T1000 (cell line): ENCODE data around the gene CLEC5A.
"Not testable (repeated sequence)": the region's sequence is repeated elsewhere in the genome, so short reads cannot be mapped to it uniquely, and the experiment has no call there.

Experiments
- DNase-seq: peaks from one replicate; lab custom pipeline; 2025; ENCODE audit warnings: mixed read lengths; lab: John Stamatoyannopoulos, UW

The CLEC5A gene

DNA sequence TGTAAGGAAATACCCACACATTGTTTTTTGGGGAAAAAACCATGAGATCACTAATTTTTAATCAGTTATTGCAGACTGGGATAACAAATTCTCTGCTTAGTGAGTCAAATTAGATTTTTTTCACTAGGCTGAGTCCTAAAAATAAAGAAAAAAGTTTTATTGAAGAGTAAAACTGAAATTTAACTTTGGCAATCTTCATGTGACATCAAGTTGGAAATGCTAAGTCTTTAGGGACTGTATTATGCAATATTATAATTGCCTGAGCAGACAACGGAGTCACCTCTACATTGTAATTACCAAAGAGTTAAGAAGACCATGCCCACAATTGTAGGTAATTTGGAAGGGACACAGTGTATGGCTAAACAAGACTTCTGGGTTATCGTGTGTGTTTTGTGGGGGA, 2.2 kb upstream of the CLEC5A start:
- DNase-seq: no peak

DNA sequence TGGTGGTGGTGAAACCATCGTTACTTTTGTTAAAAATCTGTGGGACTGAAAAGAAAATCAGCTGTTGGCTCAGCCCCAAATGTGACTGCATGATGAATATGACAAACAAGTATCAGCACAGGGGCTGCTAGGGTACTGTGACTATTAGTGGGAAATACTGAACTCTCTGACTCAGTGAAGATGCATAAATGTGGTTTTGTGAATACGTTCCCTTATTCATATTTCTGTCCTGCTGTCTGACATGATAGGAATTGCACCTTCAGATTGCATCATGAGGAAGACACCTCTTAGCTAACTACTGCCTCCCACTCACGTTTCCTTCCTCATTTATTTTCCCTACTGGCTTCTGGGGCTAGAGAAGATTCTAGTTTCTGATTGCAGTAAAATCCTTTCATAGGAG, 1.4 kb downstream of the CLEC5A start:
- no peak for DNase-seq

DNA sequence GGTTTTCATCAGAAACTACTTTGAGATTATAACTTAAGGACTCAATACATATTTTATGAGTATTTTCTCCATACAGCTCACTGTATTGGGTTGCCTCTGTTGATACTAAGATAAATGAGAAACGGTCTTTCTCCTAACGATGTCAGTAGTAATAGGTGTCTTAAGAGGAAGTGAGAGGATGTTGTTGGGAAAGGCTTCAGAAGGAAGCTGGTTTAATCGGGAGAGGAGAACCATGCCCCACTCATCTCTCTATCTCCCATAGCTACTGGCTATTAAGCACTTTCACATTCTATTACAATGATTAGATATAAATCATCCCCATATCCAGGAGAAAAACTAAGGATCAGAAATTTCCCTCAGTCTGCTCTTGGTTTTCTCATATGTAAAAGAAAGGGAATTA, 2.0 kb downstream of the CLEC5A start:
- no peak for DNase-seq

DNA sequence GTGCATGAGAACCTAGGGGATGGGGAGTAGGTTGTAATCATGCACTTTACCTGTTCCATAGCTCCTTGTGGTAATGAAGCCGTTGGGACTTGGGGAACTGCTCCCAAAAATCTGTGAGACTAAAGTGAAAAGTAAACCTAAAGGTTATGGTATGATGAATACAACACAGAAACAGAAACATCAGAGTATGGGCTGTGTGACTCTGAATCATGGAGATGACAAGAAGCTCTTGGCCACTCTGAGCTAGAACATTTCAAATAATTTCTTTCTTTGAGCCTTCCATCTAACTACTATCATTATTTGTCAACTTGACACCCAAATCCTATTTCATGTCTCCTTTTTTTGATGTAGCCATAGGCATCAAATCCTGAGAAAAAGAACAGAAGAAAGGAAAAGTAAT, 2.9 kb downstream of the CLEC5A start:
- no peak for DNase-seq

DNA sequence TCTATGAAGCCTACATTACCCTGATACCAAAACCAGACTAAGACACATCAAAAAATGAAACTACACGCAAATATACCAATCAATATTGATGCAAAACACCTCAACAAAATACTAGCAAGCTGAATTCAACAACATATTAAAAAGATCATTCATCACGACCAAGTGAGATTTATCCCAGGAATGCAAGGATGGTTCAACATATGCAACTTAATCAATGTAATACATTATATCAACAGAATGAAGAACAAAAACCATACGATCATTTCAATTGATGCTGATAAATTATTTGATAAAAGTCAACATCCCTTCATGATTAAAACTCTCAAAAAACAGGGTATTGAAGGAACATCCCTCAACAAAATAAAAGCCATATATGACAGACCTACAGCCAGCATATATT, 5.7 kb downstream of the CLEC5A start:
- no peak for DNase-seq

DNA sequence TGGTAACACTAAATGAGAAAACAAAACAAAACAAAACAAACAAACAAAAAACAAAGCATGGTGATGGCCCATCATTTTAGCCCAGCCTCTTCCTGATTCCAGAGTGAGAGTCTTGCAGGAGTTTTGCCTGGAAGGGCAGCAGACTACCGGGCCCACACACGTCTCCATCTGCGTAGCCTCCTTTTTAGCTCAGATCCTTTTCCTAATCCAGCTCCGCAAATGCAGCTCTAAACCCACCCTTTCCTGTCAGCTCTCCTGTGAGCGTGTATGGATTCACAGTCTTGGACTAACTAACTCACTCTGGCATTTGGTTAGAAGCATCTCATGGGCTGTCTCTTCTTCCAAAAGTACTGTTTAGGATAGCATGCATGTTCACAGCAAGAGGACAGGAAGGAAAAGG, 16.6 kb downstream of the CLEC5A start:
- no peak for DNase-seq

DNA sequence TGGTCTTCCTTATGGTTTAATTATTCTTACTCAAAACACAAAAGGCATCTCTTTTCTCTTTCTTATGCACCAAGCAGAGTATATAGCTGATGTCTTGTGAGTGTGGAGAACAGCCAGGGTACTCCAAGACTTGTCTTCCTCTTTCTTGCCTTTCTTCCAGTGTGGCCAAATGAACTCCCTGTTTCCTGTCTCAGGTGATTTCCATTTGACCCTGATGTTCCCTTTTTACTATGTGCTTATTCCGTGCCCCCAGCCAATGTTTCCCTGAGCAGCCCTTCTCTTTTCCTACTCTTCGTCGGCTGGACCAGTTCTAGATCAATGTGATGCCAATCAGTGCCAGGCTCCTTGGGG, 18.0 kb downstream of the CLEC5A start:
- DNase-seq: no peak

DNA sequence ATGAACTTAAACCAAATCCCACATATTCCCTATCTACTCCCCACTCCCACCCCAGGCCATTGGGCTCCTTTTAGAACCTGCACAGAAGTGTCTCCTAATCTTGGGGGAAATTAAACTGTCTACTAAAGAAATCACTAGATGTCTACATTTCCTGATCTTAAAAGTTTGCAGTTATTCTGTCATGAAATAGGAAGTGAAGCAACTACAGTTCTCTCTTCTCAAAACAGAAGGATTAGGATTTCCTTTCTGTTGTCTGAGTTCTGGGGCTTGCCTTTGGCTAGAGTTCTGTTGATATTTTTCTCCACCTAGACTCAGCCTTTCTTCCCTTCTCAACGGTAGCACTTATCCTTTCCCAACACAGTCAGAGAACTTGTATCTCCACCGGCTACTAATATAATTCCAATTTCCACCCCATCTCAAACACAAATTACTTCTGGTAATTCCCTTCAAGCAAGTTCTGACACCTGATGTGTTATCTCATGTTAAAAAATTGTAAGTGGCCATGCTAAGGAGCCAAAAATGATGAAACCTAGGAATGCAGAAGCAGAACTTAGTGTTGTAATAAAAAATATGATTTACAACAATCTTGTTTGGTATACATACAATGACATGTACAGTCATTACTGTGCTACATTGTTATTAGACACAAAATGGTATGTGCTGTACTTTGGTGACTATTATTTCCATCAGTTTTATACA, 18.5 kb downstream of the CLEC5A start:
- DNase-seq: no peak

DNA sequence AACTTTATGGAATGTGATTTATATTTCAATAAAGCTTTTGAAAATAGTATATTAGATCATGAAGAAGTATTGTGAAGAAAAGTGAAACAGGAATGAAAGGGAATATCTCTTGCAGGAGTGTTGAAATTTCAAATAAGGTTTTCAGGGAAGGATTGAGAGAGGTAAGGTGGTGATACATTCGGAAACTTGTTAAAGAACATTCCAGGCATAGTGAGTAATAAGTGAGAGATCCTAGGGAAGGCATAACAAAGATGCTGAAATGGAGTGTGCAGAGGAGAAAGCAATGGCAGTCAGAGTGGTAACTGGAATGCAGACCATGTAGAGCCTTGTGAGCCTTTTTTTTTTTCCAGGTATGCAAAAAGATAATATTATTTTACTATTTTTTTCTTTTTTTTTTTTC, 26.5 kb downstream of the CLEC5A start:
- DNase-seq: no peak

DNA sequence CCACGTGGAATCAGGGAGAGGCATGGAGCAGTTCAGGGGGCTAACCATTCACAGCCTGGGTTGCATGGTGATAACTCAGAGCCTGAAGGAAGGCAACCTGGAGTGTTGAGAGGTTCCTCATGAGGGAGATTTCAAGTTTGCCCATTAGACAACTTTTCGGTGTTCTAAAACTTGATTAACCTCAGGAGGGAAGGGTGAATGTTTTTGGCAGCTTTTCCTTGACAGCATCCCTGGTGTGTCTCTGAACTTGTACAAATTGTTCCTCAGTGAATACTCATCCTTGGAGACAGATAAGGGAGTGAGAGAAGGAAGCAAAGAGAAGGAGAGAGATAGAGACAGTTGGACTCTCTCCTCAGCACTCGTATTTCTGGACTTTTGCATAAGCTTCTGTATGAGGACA, 30.7 kb downstream of the CLEC5A start, which contains the start of gene OR9A4:
Gene OR9A4, plus strand, starts transcription at position 301 of the 400 bp plus-strand sequence. CDS start 2,477 bp downstream, outside the sequence.
- DNase-seq: no peak

DNA sequence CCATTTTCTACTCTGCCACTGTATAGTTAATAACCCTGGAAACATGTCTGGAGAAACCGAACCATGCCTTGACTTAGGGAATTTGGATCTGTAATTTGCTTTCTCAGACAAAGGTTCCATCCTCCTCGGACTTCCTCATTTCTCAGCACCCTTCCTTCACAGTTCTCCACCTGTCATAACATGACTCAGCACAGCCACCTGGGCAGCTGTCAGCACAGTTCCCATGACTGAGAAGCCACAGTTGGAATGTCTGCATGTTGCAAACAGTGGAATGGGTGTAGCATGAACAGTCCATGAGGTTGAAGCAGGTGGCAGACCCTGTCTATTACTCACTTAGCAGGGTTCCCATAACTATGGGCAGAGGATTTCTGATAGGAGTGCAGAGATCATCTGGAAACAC, 31.2 kb downstream of the CLEC5A start:
- DNase-seq: no peak

DNA sequence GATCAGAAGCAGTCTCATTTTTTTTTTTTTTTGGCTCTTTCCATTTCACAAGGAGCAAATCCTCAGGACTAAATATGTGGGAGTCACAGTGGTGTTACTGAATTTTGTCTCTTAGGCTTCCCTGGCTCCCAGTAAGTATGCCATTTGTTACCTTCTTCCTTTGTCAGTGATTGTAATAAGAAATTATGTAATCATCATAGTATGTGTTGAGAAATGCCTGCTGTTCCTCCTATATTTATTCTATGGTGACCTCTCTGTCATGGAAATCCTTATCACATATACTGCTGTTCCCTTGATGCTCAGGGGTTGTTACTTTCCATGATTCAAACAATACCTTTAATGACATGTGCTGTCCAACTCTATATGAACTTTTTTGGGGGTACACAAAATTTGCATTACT, 35.4 kb downstream of the CLEC5A start:
- DNase-seq: no peak

DNA sequence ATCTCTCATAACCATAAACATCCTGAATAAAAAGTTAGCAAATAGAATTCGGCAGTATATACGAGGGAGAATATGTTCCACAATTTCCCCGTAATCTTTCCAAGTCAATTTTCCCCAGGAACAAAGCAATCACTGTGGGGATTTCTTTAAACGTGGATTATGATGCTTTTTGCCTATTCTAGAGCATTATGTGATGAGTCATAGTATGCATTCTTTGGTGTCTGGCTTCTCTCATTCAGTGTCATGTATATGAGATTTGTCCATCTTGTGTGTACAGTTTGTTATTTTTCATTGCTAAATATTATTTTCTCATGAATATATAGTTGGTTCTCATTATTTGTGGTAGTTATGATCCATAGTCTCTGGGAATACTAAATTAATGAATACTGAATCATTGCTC, 40.5 kb downstream of the CLEC5A start:
- DNase-seq: no peak

DNA sequence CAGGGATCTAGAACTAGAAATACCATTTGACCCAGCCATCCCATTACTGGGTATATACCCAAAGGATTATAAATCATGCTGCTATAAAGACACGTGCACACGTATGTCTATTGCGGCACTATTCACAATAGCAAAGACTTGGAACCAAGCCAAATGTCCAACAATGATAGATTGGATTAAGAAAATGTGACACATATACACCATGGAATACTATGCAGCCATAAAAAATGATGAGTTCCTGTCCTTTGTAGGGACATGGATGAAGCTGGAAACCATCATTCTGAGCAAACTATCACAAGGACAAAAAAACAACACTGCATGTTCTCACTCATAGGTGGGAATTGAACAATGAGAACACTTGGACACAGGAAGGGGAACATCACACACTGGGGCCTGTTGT, 47.4 kb downstream of the CLEC5A start:
- not testable (repeated sequence) for DNase-seq

DNA sequence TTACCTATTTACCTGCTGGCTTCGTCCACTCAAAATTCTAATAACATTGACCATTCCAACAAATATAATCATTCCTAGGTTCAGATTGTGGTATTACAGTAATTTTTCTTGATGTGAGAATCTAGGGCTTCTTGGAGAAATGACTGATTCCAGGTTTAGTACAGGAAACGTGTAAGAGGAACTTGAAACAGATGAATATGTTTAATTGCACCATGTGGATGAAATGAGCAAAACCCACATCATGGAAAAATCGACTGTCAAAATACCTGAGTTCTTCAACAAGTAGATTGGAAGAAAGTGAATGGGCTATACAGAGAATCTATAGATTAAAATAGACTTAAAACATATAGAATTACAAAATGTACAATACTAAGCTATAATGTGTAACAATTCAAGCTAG, 55.4 kb downstream of the CLEC5A start:
- no peak for DNase-seq

DNA sequence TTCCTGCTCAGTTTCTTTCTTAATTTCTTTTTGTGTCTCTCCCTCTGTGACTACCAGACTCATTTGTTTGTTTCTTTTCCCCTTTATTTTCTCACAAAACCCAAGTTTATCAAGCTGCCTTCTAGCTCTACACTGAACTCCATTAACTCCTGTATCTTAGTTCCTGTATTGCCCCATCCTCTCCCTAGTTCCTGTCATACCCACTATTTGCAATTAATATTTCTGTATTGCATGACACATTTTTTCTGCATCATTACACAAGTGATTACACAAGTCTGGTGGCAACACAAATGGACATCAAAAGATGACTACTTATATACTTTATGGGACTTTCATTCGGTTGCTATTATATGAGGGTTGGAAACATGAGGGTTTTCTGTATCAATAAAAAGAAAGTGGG, 57.5 kb downstream of the CLEC5A start:
- no peak for DNase-seq

DNA sequence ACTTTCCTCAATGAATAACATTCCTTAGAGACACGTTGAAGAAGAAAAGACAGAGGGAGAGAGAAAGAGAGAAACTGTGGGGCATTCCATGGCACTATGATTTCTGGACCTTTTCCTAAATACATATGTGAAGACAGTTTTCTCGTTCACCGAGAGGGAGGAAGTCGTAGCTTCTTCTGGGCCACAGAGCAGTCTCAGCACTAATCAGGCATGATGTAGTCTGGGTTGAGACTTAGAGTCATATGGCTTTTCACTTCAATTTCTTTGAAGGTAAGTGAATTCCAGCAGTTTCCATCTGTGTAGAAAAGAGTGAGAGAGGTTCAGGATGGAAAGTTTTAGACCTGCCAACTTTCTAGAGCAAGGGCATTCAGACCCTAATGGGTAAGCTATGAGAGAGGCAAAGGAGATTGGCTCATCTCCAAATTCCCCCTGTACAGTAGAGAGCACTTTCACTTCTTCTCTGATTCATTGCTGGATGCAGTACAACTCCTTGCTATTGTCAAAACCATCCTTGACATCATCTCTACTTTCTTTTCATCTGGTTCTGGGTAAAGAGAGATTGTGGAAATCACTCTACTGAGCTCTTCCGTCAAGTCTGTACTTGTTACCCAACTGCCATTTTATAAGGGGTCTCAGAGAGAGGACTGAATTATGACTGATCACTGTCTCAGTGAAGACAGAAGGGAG, 62.1 kb downstream of the CLEC5A start:
- DNase-seq: no peak

DNA sequence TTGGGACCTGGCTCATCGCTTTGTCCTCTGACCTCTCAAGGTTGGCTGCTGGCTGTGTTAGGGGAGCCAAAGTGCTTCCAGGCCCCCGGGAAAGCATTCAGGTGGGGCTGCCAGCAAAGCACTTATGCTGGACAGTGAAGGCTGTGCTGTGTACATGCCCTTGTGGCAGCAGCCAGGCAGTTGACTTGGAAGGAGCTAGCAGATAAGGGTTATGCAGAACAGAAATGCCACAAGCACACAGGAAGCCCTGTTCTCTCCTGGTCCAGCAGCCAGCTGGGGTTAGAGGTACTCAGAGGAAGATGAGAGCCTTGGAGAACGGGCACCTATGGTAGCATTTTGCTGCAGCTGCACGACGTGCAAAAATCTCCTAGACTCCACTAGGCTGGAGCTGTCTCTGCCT, 65.8 kb downstream of the CLEC5A start:
- DNase-seq: no peak

DNA sequence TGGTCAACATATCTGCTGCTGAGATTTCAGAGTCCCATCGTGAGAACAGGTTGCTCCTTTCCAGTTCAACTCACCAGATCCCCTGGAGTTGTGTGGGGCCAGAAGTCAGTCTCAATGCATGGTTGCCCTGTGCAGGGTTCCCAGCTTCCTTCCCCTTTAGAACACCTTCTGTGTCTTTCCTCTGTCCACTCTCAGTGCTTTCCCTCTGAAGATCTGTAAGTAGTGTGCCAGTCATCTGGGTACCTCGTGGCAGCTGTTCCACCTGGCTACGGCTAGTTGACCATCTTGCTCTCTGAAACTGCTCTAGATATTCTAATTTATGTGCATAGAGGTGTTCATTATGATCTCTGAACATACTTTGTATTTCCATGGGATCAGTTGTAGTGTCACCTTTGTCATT, 69.4 kb downstream of the CLEC5A start:
- no peak for DNase-seq
